H1 (cell line): ENCODE measurements around the gene AGAP1. TPM values are rescaled to one million over a fixed set of nuclear protein-coding genes. Genes with fewer than 3 reads are reported as not detected.

Source experiments
- CHD2 ChIP-seq: IDR thresholded peaks from 2 replicates; pipeline ENCODE4 v1.6.1; 2012; ENCODE audit warnings: low read length, improper control_type of control experiment
- RXRA ChIP-seq: IDR thresholded peaks from 2 replicates; pipeline ENCODE4 v1.6.1; 2011; ENCODE audit warnings: low read depth, mild to moderate bottlenecking, low read length, moderate library complexity; ENCODE audit not compliant: insufficient read depth
- SAP30 ChIP-seq: fragments of 300-600 bp; sonication (generic); IDR thresholded peaks from 2 replicates; pipeline ENCODE4 v1.7.1; 2012; ENCODE audit warnings: low read length, moderate library complexity, mild to moderate bottlenecking, inconsistent platforms; ENCODE audit not compliant: insufficient read depth, insufficient replicate concordance
- SP2 ChIP-seq: IDR thresholded peaks from 2 replicates; pipeline ENCODE4 v1.6.1; 2012; ENCODE audit warnings: mild to moderate bottlenecking, low read length, inconsistent platforms
- polyA plus RNA-seq, 7 experiments: library from polyadenylated mRNA; depleted of rRNA in 3 of 7; stranded (reverse) in 5 of 7; unstranded in 2 of 7; fragments of >200 nt in 5 of 7; fragments of 200-250 nt in 2 of 7; gene quantifications; 1 replicate in 5 of 7; 2 replicates in 1 of 7; 4 replicates in 1 of 7; pipeline versions ENCODE4 v1.2.1 to v1.2.3, GENCODE V29; 2011 to 2013; ENCODE audit warnings: missing spikeins in 2 of 7, mixed read lengths in 2 of 7
- total RNA-seq: library from RNA; stranded (reverse); fragmentation: NEBNext Ultra II Directional; extraction: Animal tissue kit (Norgen Biotek cat#: 25700); gene quantifications from 2 replicates; pipeline ENCODE4 v1.2.1, GENCODE V29; 2021
- TF ChIP-seq, protein P1 (sequence below): IDR thresholded peaks from 2 replicates; pipeline ENCODE4 v1.6.1; 2011; ENCODE audit warnings: low read depth, mild to moderate bottlenecking, low read length; ENCODE audit not compliant: insufficient read depth
- TF ChIP-seq, protein P2 (sequence below): IDR thresholded peaks from 2 replicates; pipeline ENCODE4 v1.6.1; 2011; ENCODE audit warnings: low read length, improper control_type of control experiment

Gene AGAP1
- total and polyA plus RNA-seq, 2 of the 8 experiments (the other 6 are each of a cell fraction or from before 2014, with no cell fraction given) = 18.1 to 39.4 TPM

DNA sequence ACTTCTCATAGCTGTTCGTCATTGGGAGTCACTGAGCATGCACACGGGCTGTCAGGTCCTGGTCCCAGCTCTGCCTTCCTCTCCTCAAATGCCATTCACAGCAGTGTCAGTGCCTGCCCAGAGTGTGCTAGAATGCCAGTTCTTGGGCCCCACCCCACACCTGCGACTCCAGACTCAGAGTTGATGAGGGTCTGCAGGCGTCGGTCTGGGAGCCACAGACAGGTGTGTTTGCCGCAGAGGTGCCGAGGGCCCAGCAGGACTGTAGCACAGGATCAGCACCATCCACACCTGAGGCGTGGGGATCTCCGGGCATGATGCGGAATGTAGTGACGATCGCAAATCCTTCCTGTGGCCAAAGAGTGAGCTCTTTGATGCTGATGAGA is 56.5 kb downstream of the AGAP1 start (continued):
- TF ChIP-seq, protein P1, sequence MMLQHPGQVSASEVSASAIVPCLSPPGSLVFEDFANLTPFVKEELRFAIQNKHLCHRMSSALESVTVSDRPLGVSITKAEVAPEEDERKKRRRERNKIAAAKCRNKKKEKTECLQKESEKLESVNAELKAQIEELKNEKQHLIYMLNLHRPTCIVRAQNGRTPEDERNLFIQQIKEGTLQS = no peak
- TF ChIP-seq SAP30 (no peak), SP2 (no peak), RXRA (no peak), CHD2 (no peak)
- TF ChIP-seq, protein P2, sequence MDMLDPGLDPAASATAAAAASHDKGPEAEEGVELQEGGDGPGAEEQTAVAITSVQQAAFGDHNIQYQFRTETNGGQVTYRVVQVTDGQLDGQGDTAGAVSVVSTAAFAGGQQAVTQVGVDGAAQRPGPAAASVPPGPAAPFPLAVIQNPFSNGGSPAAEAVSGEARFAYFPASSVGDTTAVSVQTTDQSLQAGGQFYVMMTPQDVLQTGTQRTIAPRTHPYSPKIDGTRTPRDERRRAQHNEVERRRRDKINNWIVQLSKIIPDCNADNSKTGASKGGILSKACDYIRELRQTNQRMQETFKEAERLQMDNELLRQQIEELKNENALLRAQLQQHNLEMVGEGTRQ = no peak
